HG02763 (cell line): ENCODE measurements around the gene GPR160.

Source experiments
- ATAC-seq: cut with Tn5 transposase; IDR thresholded peaks from one replicate; pipeline ENCODE4 v1.9.1; 2021; ENCODE audit warnings: mild to moderate bottlenecking, moderate library complexity; ENCODE audit not compliant: unreplicated experiment

The GPR160 gene

GRCh38 chr3:170027233-170028102, 10.3 kb upstream of the GPR160 start:
- ATAC-seq: no peak

- ATAC-seq: no peak
These were observed 4.3 kb upstream of the GPR160 start for GRCh38 chr3:170033489-170033888.

- peak; percentile 7 for ATAC-seq
These were observed 777 bp downstream of the GPR160 start for GRCh38 chr3:170038434-170039110.

- ATAC-seq: no peak
These were observed 2.6 kb downstream of the GPR160 start for GRCh38 chr3:170040418-170040817.

GRCh38 chr3:170043506-170043905, 5.7 kb downstream of the GPR160 start:
- ATAC-seq: no peak

- ATAC-seq: no peak
These were observed 6.5 kb downstream of the GPR160 start for GRCh38 chr3:170044271-170044670.

- peak; percentile 83 for ATAC-seq
These were observed 7.0 kb downstream of the GPR160 start for GRCh38 chr3:170044795-170045244.

- ATAC-seq: no peak
These were observed 8.7 kb downstream of the GPR160 start for GRCh38 chr3:170046269-170047132.

- no peak for ATAC-seq
These were observed 9.3 kb downstream of the GPR160 start for GRCh38 chr3:170047133-170047404.

- ATAC-seq: no peak
These were observed 11.6 kb downstream of the GPR160 start for GRCh38 chr3:170049146-170050000.

- no peak for ATAC-seq
These were observed 13.0 kb downstream of the GPR160 start for GRCh38 chr3:170050753-170051152.

GRCh38 chr3:170052398-170052797, 14.6 kb downstream of the GPR160 start:
- no peak for ATAC-seq

GRCh38 chr3:170054204-170054603, 16.4 kb downstream of the GPR160 start:
- ATAC-seq: no peak

- ATAC-seq: peak; percentile 57
These were observed 17.4 kb downstream of the GPR160 start for GRCh38 chr3:170055209-170055608.

- ATAC-seq: peak; percentile 91
These were observed 19.1 kb downstream of the GPR160 start for GRCh38 chr3:170056710-170057454.

GRCh38 chr3:170057550-170057949, 19.8 kb downstream of the GPR160 start:
- no peak for ATAC-seq

GRCh38 chr3:170058127-170058526, 20.3 kb downstream of the GPR160 start:
- no peak for ATAC-seq

- no peak for ATAC-seq
These were observed 21.7 kb downstream of the GPR160 start for GRCh38 chr3:170059447-170059846.

- no peak for ATAC-seq
These were observed 24.3 kb downstream of the GPR160 start for GRCh38 chr3:170062068-170062467.

- ATAC-seq: no peak
These were observed 25.0 kb downstream of the GPR160 start for GRCh38 chr3:170062769-170063168.
